Left kidney (tissue), 2 donors: Measurements from ENCODE around the gene ART5. TPM values are rescaled to one million over a fixed set of nuclear protein-coding genes. Genes with fewer than 3 reads are reported as not detected.
"Not testable (repeated sequence)": the region's sequence is repeated elsewhere in the genome, so short reads cannot be mapped to it uniquely, and the experiment has no call there.

Experiments used
- DNase-seq: peaks from one replicate; pipeline ENCODE4 v3.0.0-alpha.2; 2013
- polyA plus RNA-seq: library from polyadenylated mRNA; unstranded; fragments of 120-200 nt; gene quantifications from one replicate; pipeline ENCODE4 v1.2.1, GENCODE V29; 2013; ENCODE audit not compliant: insufficient read length

ART5 gene
- polyA plus RNA-seq, 1 donor, result 4.1 TPM

DNA sequence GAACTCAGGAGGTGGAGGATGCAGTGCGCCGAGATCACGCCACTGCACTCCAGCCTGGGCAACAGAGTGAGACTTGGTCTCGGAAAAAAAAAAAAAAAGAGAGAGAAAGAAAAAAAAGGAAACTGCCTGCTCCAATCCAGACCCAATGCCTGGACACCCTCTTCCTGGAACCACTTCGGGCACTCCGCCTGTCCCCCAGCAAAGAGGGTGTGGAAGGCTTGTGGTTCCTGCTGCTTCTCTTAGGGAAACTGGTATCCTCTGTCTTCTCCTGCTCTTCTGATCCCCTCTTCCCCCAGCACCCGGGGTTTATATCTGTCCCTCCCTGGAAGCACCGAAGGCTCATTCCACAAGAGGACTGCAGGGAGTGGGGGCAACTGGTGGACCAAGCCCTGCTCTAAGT is 16.5 kb upstream of the ART5 start:
- no peak for DNase-seq

DNA sequence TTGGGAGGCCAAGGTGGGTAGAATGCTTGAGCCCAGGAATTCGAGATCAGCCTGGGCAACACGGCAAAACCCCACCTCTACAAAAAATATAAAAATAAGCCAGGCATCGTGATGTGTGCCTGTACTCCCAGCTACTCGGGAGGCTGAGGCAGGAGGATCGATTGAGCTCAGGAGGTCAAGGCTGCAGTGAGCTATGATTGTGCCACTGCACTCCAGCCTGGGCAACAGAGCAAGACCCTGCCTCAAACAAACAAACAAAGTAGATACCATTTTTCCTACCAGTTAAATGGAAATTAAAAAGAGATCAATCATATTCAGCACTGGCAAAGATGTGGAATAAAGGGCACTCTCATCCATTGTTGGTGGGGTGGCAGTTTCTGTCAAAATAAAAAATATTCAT is 15.5 kb upstream of the ART5 start:
- not testable (repeated sequence) for DNase-seq

DNA sequence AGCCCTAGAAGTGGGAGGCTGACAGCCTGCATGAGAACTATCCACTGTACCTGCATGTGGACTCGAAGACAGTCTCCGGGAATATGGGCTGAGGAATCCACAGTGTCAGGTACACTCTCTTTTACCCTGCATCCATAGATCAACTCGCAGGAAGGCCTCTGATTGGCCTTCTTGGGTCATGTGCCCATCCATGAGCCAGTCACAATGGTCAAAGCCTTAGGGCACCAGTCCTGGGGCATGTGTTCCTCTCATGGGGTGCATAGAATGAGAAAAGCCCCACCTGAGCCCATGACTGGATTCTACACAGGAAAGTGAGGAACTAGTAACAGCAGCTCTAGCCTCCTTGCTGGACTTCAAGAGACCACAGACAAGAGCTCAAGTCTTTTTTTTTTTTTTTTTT is 13.8 kb upstream of the ART5 start:
- DNase-seq, result no peak

DNA sequence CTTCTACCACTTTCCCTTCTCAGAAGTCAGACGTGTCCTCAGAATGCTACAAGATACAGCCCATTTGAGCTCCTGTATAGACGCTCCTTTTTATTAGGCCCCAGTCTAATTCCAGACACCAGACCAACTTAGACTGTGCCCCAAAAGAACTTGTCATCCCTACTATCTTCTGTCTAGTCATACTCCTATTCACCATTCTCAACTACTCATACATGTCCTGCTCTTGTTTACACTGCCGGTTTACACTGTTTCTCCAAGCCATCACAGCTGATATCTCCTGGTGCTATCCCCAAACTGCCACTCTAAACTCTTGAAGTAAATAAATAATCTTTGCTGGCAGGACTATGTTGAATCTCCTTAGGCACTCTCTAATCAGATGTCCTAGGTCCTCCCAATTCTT is 10.7 kb upstream of the ART5 start:
- DNase-seq, result not testable (repeated sequence)

DNA sequence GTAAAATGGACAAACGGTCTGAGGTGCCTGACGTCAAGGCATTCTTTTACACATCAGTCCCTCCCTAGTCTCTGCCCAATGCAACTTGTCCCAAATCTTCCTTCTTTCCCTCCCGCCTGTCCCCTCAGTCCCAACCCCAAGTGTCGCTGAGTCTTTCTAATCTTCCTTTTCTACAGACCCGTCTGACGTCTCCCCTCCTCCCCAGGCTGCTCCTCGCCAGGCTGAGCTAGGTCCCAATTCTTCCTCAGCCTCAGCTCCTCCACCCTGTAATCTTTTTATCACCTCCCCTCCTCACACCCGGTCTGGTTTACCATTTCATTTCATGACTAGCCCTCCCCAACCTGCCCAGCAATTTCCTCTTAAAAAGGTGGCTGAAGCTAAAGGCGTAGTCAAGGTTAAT is 7.6 kb upstream of the ART5 start:
- not testable (repeated sequence) for DNase-seq

DNA sequence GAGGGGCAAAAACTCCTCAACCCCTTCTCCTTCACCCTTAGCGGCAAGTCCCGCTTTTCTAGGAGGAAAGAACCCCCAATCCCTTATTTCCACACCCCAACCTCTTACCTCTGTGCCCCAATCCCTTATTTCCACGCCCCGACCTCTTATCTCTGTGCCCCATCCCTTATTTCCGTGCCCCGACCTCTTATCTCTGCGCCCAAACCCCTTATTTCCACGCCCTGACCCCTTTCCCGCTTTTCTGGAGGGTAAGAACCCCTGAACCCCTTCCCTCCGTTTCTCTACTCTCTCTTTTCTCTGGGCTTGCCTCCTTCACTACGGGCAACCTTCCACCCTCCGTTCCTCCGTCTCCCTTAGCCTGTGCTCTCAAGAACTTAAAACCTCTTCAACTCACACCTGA is 7.1 kb upstream of the ART5 start:
- not testable (repeated sequence) for DNase-seq

DNA sequence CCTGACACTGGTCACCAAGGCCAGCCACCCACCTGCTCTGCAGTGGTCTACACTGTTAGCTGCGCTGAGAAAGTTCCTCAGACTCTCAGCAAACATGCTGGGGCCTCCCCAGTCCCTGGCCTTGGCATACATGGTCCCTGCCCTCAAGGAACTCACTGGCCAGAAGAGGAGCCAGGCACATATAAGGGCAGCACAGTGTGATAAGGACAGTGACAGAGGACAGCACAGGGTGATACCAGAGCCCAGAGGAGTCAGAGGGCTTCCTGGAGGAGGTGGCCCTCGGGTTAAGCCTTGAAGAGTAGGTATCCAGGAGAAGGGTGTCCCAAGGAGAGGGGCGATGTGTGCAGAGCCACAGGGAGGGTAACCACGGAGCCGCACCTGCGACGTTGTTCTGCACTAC is 3.8 kb upstream of the ART5 start:
- no peak for DNase-seq

DNA sequence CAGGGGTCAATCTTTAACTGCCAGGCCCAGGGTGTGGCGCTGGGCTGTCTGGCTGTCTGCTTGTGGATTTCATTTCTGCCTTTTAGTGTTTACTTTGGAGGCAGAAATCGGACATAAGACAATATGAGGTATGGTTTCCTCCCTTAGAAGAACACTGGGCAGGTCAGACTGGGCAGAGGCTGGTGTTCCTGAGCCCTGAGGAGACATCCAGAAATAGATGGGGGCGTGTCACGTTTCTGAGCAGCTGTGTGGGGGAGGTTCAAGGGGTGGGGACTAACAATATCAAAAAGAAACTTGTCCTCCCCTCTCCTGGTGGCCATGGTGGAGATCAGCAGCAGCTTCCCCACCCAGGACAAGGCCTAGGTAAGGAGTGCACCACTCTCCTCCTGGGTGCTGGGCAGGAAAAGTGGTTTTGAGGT is 3.0 kb upstream of the ART5 start, which contains the start of gene ART1:
TSS of gene ART1 (plus strand) at position 312 of the 419 bp plus-strand sequence. CDS start 14,086 bp downstream, outside the sequence.
- no peak for DNase-seq

DNA sequence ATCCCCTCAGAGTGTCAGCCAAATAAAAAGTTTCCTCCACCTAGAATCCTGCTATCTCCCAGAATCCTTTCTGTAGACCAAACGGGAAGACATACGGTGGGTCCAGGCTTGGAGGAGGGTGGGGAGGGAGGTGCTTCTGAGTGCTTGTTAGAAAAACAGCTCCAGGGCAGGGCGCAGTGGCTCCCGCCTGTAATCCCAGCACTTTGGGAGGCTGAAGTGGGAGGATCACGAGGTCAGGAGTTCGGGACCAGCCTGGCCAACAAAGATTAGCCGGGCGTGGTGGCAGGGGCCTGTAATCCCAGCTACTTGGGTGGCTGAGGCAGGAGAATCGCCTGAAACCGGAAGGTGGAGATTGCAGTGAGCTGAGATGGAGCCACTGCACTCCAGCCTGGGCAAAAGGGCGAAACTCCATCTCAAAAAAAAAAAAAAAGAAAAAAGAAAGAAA is 1.3 kb upstream of the ART5 start:
- not testable (repeated sequence) for DNase-seq

DNA sequence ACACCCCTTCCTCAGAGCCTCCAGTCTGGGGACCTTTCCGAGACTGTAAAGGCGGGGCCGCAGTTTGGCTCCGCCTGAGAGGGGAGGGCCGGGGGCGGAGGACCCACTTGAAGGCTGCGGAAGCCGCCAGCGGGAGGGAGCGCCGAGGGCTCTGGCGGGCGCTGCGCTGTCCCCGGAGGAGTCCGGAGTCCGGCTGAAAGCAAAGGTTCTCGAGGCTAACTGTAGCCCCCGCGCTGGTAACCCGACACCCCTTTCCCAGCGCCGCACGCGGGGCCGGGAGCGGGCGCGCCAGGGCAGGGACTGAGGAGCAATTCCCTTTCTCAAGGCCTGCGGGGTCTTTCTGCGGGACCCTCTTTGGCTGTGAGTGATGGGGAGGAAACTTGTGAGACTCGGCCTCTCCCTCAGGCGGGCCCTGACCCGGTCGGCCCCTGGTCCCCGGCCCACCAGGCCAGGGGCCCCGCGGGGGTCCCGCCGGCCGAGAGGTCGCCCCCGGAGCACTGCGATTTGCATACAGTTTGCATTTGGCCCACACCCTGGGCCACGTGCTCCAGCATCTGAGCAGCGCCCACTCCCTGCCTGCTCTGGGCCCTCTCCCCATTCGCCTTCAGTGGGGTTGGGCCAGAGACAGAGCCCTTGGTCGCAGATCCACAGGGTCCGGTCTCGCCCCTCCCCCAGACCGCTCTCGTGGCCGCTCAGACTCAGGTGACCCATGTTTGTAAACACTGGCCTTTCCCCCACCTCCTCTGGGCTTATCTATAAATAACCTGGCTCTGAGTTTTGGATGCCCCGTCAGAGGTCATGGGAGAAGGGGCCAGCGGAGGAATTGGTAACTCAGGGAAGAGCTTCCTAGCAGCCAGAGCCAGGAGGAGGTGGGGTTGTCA is 519 bp upstream of the ART5 start:
- peak; percentile 86 for DNase-seq

DNA sequence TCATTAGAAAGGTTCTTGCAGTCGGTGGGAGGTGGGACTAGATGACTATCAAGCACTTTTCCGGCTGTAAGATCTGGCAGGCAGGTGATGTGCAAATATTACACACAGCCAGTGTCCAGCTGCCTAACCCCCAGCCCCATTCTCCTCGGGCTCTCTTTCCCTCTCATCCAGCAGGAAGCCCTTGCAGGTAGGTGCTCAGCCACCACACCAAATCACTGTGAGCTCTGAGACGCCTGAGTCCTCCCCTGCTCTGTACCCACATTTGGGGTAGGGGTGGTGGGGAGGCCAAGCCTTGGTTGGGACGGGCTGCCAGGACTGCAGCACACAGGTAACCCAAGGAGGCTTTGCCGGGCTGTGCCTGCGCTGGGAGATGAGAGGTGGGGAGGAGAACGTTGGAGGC is 601 bp downstream of the ART5 start:
- no peak for DNase-seq

DNA sequence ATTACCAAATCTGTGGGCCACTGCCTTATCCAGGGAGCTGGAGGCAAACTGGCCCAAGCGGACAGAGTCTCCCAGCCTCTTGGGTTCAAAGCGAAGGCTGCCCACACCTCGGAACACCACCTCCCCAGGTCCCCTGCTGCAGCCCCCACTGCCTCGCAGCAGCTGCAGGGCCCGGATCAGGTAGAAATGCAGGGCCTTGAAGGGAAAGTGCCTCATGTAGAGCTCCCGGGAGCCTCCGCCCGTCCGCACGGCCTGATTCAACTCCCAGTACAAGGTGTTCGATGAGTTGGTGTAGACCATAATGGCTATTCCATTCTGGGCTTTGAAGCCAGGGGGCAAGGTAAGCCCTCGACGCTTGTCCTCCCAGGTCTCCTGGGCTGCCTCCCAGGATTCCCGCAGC is 2.0 kb downstream of the ART5 start:
- DNase-seq, result no peak

DNA sequence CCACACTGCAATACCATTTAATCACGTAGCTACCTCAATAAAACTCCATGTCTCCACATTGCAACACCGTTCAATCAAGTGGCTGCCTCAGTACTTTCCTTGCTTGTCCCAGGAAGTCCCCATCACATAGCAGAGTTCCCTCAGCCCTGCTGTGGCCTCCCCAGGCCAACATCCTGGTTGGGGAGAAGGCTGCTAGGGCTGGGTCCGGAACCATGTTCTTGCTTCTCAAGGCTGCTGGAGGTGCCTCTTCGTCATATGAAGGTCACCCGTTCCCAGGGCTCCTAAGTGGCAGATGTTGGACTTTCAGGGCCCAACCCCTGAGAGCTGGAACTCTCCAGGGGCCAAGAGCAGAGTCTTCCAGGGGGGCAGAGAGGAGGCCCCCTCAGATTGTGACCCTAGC is 3.3 kb downstream of the ART5 start:
- DNase-seq, result no peak

DNA sequence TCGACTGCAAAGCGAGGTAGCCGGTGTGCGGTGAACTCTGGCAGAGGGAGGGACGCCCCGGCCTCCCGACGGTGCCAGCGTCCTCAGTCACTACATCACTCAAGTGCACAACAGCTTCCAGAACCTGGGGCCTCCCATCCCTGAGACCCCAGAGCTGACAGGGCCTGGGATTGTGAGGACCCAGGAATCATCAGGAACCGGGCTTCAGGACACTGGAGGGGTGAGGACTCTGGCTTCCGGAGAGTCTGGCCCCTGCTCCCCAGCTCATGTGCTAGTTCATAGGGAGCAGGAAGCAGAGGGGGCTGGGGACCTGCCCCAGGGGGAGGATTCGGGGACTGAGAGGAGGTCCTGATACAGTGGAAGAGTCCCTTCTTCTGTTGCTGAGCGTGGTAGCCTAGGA is 4.6 kb downstream of the ART5 start:
- no peak for DNase-seq

DNA sequence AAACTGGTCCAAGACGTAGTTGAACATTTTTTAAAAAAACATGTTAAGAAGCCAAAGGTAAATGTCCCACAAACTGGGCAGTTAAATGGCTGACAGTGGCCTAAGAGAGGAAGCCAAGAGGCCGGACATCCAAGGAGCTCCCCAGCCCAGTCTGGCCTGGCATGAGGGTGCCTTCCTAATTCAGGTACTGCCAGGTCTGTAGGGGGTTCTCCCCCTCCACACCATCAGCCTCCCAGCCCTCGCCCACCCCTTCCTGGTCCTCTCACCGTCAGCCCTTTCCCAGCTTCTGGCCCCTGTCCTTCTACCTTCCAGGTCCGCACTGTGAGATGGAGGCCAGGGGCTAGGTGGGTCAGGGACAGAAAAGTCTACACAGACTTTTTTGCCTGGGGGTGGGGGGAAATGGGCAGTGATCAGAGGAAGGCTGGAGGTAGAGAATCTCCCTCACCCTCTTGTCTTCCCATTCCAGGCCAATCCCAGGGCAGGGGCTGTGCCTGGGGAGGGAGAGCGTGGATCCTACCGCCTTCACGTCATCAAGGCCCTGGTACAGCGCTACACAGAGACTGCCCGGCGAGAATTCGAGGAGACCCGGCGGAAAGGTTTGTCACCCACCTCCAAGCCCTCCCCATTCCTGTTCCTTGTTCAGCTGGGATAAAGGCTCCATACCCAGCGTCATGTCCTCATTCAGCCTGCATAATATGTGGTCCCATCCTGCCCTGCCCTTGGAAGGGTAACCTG is 6.0 kb downstream of the ART5 start:
- no peak for DNase-seq

DNA sequence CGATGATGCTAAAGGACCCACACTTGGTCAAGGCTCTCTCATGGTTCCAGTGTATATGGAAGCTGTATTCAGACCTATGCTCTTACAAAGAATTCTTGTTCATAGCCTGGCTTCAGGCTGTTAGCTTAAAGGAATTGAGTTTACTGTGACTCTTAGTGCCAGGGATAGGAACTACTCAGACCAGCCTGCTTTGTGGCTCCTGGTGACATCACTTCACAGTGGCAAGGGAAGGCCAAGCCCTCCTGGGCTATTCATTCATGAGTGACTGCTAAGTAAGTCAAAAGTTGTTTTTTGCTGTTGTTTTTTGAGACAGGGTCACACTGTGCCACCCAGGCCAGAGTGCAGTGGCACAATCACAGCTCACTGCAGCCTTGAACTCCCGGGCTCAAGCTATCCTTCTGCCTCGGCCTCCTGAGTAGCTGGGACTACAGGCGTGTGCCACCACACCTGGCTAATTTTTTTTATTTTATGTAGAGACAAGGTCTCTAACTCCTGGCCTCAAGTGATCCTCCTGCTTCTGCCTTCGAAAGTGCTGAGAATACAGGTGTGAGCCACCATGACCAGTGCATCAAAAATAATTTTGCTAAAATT is 9.6 kb downstream of the ART5 start:
- DNase-seq, result no peak

DNA sequence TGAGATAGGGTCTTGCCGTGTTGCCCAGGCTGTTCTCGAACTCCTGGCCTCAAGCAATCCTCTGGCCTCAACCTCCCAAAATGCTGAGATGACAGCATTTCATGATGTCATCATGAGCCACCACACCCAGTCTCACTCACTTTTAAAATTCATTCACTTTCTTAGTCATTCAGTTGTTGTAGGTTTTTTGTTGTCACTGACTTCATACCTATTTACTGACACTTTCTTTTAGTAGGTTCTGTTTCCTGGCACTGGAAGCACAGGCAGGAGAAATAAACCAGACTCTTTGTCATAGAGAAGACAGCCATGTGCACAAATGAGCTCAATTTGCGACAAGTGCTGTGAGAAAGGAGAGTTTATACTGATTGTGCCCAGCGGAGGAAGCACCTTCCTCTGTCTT is 10.5 kb downstream of the ART5 start:
- no peak for DNase-seq

DNA sequence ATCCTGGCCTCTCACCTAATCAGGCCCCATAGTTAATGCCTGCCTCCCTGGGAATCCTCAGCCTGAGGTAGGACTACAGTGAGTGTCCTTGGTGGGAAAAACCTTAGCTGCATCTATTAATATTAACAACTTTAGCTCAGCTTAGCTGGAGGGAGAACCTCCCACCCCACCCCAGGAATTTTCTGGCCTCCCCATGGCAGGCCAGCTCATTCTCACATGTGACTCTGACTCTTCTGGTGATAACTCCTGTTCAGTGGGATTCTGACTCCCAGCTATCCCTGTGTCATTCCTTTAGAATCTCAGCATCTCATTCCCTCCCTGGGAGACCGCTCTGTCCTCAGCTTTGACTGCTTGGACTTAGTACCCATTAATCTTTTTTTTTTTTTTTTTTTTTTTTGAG is 14.5 kb downstream of the ART5 start:
- no peak for DNase-seq

DNA sequence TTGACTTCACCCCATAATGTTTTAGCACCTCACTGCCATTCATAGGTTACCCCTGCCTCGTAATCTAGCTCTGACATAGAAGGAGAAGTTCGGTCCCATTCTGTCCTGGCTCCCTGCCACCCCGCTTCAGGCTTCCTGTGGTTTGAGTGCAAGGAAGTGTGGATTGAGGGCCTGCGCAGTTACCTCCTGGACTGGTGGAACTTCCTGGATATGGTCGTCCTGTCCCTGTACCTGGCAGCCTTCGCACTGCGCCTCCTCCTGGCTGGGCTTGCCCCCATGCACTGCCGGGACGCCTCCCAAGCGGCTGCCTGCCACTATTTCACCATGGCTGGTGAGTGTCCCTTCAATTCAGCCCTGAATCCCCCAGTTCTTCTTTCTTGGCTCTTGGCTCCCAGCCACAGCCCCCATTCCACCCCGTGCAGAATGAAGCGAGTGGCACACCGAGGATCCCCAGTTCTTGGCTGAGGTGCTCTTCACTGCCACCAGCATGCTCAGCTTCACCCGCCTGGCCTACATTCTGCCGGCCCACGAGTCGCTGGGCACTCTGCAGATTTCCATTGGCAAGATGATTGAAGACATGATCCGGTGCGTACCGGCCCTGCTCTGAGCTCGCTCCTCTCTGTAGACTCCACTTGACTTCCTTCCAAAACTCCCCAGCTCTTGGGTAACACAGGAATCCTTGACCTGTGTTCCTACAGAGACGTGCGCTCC is 15.4 kb downstream of the ART5 start:
- DNase-seq, result no peak

DNA sequence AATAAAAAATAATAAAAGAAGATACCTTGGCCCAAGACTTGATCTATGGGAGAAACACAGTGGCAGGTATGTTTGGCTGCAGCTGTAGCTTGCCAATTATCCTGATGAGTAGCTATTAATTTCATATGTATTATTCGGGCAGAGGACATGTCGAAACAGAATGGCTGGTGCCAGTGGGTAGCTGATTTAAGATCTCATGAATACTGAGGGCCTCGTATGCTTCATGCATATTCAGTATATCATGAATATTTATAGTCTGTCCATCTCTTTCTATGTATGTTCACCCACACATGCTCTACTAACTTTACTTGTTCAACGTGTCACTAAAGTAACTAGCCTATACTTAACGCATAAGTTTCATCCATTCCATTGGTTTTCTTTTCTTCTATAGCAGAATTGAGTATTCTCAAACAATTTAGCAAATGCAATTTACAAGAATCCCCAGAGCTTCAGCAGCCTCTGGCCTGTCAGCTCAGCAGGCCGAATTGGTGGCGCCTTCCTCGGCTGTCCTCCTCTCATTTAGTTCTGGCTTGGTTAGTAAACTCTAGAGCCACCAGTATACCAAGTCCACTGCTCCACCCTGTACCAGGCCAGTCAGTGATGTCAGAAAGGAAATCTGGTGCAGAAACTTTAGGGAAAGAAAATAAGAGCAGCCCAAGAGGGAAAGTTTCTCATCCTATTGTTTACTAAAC is 17.9 kb downstream of the ART5 start:
- DNase-seq, result no peak

DNA sequence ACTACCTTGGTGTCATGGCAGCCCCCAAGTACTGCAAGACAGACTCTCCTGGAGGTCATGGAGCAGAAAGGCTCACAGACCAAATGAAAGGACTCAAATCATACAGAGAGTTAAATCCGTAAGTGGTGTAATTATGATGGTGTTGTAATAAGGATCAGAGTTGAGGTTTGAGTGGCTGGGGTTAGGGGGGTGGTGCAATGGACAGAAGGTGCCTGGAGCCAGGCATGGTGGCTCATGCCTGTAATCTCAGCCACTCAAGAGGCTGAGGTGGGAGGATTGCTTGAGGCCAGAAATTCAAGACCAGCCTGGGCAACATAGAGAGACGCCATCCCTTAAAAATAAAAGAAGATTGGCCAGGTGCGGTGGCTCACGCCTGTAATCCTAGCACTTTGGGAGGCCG is 18.7 kb downstream of the ART5 start:
- DNase-seq, result no peak

DNA sequence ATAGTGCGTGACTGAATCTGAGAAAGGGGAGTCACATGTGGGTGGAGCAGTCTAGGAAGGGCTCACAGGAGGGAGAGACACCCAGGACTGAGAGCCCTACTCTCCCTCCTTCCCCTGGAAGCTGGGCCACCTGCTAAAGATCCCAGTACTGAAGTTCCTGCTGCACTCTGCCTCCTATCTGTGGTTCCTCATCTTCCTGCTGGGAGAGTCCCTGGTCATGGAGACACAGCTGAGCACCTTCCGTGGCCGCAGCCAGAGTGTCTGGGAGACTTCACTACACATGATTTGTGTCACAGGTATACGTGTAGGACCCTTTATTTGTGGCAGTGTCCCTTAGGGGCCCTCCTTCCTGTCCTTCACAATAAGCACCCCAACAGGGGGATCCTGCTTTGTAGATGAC is 19.3 kb downstream of the ART5 start:
- no peak for DNase-seq
